G401 (cell line): ENCODE measurements around the gene HACL1. TPM values are rescaled to one million over a fixed set of nuclear protein-coding genes. Genes with fewer than 3 reads are reported as not detected.
A peak's percentile ranks its signal among the peaks of the same experiment; 100 is the strongest.

Experiments
- DNase-seq: peaks from one replicate; pipeline ENCODE4 v3.0.0-alpha.2; 2015; ENCODE audit warnings: low spot score
- in situ Hi-C: cut with HindIII; loops from 2 replicates; pipeline ENCODE4 v1.10.0; 2016; ENCODE audit warnings: low sequenced_read_pairs, mixed read lengths
- total RNA-seq: library from RNA; depleted of rRNA; stranded (reverse); fragments of >200 nt; shearing (Covaris generic); gene quantifications from 2 replicates; pipeline ENCODE4 v1.2.3, GENCODE V29; 2014

Gene HACL1
- total RNA-seq, 1 experiment from 2014 or later, result 15.0 TPM

DNA sequence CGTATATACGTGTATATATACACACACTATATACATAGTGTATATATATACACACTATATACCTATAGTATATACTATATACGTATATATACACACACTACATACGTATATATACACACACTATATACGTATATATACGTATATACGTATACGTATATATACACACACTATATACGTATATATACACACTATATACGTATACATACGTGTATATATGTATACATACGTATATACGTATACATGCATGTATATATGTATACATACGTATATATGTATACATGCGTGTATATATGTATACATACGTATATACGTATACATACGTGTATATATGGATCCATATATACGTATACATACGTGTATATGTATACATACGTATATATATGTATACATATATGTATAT is 9.4 kb downstream of the HACL1 start:
- in situ Hi-C loops, result no loop called here

DNA sequence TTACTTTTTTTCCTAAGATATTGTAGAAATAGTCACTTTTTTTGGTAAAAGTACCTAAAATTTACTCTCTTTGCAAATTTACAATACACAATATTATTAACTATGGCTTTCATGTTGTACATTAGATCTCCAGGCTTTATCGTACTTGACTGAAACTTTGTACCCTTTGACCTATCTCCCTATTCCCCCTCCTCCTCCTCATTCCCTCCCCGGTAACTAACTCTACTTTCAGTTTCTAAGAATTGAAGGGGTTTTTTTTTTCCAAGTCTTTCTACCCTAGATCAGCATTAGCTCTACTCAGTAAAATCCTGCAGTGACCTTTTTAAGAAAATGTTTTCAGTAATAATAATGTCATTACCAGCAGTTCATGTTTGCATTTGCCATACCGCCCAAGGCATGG is 10.1 kb downstream of the HACL1 start:
- in situ Hi-C loops, result no loop called here
- DNase-seq, result no peak

More for the DNA sequence above, 9.4 kb downstream of the HACL1 start:
- DNase-seq, result no peak

DNA sequence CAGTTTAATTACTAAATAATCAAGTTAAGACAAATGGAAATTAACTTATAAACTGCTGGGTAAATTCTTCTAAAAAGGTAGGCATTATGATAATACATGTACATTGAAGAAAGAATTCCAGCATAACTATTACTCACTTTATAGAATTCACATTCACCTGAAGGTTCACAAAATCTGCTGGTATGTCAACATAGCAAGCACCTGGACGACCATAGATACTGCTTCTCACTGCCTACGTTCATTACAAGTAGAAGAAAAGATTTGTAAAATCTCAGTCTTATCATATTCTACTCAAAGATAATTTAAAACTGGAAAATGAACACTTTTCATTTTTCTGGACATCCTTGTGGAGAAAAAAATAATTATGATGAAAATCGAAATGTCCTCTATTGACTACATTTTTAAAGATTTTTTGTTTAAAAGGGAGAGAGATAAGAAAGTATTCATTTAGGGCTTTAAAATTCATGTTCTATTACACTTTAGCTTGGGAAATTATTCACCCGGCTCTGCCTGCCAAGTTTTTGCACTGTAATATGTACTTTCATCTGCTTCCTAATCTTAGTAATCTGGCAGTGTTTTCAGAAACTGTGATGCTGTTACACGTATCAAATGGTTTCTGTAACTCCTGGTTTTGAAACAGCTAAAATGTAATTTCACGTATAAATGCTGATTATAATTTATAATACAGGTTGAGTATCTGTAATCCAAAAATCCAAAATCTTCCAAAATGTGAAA is 16.1 kb downstream of the HACL1 start:
- peak; percentile 45 for DNase-seq
- in situ Hi-C loops, result no loop called here

DNA sequence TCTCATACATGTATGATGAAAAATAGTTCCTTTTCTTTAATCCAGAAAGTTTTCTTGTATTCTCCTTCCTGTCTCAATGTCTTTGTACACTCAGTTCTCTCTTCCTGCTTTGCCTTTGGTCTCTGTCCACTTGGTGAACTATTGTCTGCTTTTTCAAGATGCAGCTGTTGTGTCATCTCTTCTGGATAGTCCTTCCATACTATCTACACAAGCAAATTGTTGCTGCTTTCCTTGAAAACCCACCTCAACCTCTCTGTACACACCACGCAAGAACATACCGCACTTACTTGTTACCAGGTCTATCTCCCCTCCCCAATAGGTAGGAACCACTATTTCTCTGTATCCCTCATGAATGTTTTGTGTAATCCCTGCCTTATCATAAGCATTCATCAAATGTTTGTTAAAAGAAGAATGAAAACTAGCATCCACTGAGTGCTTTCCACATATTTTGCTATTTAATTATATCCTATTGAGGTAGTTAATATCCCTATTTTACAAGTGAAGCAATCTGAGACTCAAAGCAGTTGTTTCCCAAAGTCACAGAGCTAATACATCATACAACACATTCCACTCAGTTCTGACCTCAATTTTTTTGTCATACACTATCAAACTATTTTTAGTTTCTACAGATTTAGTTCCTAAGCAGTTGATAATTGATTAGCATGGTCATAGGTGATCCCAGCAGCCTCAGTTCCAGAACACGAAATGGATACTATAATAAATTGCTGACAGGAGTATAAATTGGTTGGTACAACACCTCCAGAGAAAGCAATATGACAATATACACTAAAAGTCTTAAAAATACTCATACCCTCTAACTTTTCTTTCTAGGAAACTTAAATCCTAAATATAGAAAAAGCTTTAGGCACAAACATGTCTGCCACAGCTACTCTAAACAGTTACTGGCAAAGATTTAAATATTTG is 19.6 kb downstream of the HACL1 start:
- in situ Hi-C loops, result no loop called here
- no peak for DNase-seq

DNA sequence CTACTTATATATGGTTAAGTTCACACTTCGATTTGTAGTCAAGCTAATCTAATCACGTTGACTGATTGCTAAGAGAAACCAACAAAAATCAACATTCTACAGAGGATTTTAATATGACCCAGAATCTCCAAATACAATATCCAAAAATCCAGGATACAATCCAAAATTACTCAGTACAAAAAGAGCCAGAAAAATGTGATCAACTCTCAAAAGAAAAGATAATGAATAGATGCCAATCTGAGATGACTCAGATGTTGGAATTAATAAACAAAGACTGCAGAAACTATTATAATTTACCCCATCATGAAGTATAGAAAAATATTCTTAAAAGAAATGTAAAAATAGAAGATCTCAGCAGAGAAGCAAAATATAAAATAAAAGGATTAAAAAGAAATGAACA is 22.3 kb downstream of the HACL1 start:
- no peak for DNase-seq
- in situ Hi-C loops, result no loop called here

DNA sequence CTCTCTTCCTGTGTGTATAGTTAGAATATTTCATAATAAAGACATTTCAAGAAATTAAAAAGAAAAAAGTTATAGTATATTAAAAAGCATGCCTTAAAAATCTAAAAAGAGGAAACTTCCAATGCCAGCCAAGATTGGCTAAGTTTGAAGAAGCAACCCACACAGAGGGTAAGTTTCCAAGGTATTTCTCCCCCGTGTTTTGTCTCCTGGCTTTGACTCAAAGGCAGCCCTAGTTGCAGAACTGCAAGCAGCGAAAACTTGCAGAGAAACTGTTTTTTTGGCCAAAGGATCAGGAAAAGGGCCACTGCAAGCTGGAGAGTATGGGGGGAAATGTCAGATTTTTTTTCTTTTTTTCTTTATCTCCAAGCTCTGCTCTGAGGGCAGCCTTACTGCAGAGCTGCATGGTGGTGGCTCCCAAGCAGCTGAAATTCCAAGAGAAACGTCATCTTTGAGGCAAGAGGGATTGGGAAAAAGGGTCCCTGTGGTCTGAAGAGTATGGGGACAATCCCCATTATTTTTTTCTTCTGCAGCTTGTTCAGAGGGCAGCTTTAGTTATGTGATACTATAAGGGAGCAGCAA is 23.0 kb downstream of the HACL1 start:
- in situ Hi-C loops, result no loop called here
- DNase-seq, result no peak

DNA sequence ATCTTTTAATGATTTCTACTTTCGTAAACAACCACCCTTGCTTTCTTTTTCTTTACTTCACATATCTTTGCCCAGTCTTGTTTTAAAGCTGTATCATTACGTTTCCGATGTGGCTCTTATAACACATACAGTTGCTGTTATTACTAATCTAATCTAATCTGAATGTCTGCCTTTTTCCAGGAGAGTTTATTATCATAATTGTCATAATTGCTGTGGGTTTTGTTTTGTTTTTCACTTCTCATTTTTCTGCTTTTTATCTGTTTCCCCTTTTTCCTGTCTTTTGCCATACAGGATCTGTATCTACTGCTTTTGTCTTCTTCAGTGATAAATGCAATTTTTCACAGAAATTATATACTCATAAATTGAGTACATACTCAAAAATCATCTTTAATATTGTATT is 24.9 kb downstream of the HACL1 start:
- in situ Hi-C loops, result no loop called here

DNA sequence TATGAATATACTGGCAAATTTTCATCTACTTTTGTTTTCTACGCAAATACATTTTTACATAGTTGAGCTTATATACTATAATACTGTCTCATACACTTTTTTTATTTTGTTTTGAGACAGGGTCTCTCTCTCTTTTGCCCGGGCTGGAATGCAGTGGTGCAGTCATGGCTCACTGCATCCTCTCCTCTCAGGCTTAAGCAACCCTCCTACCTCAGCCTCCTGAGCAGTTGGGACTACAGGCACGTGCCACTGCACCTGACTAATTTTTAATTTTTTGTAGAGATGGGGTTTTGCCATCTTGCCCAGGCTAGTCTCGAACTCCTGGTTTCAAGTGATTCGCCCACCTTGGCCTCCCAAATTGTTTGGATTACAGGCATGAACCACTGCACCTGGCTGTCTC is 25.9 kb downstream of the HACL1 start:
- in situ Hi-C loops, result no loop called here
- no peak for DNase-seq

More for the DNA sequence above, 24.9 kb downstream of the HACL1 start:
- no peak for DNase-seq

DNA sequence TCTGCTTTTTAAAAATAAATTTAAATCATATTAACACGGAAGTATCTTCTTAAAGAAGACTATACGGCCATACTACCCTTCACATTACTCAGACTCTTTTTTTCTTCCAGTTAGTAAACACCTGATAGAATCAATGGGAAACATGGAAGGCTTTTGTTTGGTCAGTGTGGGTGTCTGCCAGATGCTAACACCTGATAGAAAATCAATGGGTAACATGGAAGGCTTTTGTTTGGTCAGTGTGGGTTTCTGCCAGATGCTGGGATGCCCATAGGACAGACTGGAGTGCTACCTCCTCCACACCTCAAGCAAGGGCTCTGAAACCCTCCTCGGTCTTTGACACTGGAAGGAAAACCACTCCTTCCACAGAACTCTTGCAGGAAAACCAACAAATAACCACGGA is 29.2 kb downstream of the HACL1 start:
- in situ Hi-C loops, result no loop called here
- DNase-seq, result no peak

DNA sequence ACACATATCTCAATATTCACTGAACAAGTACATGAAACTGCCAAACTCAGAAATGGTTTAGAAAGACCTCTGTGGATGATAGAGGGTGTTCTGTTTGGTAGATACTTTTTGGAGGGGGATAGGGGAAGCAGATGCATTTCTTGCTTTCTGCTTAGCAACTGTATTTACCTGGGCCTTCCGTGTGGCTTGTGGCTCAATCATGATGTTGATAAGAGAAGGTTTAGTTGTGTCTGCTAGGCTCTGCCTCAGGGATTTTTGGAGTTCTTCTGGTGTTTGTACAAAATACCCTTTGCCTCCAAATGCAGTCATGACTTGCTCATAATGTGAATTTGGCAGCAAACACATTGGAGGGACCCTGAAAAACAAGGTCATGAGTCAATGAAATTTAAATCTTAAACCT is 38.2 kb downstream of the HACL1 start:
- in situ Hi-C loops, result no loop called here
- no peak for DNase-seq

DNA sequence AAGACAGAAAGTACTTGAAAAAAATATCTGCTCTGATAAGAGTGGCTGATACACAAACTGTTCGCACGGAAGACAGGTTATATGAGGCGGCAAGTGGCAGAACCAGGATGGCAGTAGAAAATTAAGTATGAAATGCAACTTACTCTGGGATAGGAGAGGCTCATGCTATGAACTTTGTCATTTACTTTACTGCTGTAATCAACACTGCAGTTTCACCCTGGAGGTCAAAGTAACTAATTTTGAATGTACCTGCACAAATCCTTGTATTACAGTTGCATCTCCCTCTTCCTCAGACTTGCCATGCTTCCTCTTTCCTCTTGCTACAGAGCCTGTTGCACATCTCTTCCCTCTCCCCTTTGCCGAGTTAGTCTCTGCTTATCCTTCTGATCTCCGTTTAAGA is 38.8 kb downstream of the HACL1 start:
- no peak for DNase-seq
- in situ Hi-C loops, result no loop called here

DNA sequence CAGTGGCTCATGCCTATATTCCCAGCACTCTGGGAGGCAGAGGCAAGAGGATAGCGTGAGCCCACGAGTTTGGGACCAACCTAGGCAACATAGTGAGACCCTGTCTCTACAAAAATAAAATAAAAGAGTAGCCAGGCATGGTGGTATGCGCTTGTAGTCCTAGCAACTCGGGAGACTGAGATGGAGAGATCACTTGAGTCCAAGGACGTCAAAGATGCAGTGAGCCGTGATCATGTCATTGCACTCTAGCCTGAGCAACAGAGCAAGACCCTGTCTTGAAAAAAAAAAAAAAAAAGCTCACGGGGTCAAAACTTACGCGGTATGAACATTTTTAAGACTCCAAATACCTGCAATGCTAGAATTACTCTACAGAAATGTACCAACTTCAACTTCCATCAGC is 42.8 kb downstream of the HACL1 start:
- in situ Hi-C loops, result no loop called here
- no peak for DNase-seq

DNA sequence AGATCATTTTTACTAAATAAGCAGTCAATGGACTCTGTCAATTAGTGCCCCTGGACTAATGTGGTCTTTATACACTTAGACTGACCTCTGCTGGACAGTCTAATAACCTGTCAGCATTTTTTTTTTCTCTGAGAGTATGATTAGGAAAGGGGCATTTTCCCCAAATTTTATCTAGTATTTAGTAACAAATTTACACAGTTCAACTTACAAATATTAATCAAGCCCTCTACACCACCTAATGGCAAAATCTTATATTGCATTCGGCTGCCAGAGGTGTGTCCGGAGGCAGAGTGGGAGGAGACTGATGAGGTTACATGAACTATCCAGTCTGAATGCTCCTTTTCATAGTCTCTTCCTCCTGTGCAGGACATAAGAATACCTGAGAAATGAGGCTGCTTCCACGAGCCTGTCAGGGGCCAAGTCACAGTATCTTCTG is 43.8 kb downstream of the HACL1 start:
- in situ Hi-C loops, result no loop called here
- DNase-seq, result peak; percentile 80

DNA sequence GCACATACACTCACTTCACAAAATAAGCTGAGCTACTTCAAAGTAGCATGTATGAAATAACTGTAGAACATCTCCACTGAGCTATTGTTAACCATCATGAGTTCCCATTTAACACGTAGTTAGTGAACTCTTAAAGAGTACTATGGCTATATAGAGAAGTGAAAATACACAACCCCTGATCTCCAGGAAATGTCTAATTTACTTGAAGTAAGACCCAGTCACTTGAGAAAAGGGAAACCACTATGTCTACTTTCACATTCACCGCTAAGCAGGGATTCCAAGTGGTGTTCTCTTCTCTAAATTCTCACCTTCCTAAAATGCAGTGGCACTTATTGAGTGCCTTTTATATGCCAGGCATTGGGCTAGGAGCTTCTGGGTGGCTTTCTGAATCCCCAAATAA is 44.9 kb downstream of the HACL1 start:
- in situ Hi-C loops, result no loop called here
- no peak for DNase-seq

DNA sequence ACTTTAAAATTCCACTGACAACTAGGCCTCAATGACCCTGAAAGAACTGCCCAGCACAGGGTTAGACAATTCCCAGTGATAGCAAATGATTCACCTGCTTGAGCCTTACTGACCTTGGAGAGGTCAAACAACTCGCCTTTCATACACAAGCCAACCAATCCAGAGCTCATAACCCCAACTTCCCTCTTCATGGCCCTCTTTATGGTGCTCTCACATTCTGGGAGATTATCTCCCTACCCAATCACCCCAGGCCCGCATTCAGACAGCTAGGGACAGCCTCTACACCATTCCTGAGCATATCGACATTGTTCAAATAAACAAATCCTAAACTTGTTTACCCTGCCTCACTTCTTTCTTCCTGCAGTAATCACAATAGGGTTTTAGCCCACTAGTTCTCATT is 47.6 kb downstream of the HACL1 start:
- in situ Hi-C loops, result no loop called here
- no peak for DNase-seq

DNA sequence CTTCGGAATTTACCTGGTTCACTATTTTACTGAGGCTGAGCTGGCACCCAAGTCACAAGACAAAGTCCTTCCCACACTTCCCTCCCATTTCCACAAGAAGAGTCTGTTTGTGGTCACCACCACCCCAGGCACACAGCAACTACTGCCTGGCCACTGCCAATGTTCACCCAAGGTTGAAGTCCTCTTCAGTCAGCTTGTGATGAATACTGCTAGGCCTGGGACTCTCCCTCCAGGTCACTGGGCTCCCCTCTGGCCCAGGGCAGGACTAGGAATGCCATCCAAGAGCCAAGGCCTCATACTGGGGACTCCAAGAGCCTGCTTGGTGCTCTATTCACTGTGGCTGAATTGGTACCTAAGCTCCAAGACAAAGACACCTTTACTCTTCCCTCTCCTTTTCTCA is 49.5 kb downstream of the HACL1 start:
- no peak for DNase-seq
- in situ Hi-C loops, result no loop called here

DNA sequence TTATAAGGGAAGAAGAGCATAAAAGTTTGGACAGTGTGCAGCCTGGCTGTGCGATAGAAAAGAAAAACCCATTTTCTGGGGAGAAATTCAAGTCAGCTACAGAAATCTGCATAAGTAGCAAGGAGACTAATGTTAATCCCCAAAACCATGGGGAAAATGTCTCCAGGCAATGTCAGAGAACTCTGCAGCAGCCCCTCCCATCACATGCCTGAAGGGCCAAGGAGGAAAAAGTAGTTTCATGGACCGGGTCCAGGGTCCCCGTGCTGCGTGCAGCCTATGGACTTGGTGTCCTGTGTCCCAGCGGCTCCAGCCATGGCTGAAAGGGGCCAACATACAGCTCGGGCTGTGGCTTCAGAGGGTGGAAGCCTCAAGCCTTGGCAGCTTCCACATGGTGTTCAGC is 51.5 kb downstream of the HACL1 start:
- in situ Hi-C loops, result no loop called here

DNA sequence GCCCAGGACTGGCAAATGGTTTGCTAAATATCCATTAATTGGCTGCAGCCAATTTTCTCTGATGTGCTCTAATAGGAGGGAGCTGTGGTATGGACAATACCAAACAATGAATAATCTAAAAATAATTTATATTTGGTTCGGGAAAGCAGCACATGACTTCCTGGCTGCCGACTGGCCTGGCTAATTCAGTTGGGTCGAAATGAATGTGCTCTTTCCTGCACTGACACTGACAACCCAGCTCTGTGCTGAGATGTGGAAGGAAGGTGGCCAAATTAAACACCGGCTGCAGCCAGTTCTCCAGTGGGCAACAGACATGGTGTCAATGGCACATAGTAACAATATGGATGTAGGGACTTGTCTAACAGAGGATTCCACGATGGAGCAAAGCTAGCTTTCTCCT is 58.8 kb downstream of the HACL1 start:
- in situ Hi-C loops, result no loop called here
- peak; percentile 74 for DNase-seq

More for the DNA sequence above, 51.5 kb downstream of the HACL1 start:
- DNase-seq, result no peak

DNA sequence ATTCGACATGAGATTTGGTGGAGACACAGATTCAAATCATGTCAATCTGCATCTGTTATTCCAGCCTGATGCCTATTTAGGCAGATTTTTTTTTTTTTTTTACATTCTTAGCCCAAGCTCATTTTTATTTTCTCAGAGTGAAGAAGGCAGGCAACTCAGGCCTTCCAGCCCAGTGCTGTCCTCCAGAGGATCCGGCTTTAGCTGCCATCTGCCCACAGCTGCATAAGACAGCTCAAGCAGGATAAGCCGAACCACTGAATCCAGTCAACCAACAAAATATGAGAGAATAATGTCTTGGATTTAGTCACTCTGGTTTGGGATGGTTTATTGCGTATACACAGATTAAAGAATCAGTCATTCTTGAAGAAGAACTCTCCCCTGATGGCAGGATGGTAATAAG is 60.0 kb downstream of the HACL1 start:
- no peak for DNase-seq
- in situ Hi-C loops, result no loop called here

DNA sequence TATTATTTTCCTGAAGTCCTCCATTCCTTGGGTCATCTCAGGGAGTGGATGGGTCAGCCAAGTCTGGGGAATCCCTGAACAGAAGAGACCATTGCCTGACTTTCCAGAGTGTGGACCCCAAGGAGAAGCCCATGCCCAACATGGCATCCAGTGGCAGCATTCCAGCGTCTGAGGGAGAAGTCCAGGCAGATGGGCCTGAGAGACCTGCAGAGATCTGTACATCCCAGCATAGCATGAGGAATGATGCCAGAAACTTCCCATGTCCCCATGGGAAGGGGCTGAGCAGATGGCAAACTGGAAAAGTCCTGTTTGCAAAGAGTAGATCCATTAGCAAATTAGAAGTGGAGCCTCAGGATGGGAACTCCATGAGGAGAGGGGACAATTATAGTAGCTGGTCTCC is 62.3 kb downstream of the HACL1 start:
- in situ Hi-C loops, result no loop called here
- no peak for DNase-seq
